CD4-positive, alpha-beta T cell treated with Interleukin-6 at 100 ng/mL for 8 hours (primary cell): ENCODE measurements around the gene MXRA7.
A peak's percentile ranks its signal among the peaks of the same experiment; 100 is the strongest.
"Not testable (repeated sequence)": the region's sequence is repeated elsewhere in the genome, so short reads cannot be mapped to it uniquely, and the experiment has no call there.

Experiments used
- DNase-seq: peaks from one replicate; pipeline ENCODE4 v3.0.0-alpha.2; 2020; ENCODE audit warnings: mixed read lengths, low spot score

The MXRA7 gene

DNA sequence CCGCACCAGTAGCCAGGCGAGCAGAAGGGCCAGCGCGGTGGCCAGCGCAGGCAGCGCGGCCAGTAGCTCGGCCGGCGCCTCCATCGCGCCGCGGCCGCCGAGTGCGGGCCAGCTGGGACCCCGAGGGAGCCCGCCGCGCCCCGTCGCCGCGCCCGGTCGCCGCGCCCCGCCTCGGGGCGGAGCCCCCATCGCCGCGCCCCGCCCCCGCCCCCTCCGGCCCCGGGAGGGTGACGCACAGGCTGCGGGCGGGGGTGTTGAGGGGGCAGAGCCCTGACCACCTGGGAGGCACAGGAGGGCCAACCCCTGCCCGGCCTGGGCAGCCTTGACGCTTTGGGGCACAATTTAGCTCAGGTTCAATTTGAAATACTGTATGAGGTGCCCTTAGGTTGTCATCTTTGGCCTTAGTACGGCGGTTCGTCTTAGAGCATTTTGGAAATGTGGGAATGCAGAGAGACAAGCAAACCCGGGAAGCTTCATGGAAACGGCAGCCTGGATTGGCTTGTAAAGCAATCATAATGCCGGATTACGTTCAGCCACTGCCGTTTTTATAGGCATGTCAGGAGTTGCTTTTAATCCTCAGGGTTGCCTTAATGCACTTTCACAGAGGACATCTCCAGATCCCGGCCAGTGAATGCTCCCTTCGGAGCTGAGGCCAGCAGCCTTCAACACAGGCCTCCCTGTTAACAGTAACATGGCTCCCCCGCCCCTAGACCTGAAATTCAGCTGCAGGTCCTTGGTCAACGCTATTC is at the start of gene MXRA7:
Gene MXRA7 (minus strand): TSS at position 103 of the 749 bp plus-strand sequence. CDS start 19 bp downstream, at position 84.
- DNase-seq, result peak; percentile 33

- DNase-seq, result no peak
Measured at GRCh38 chr17:76758570-76758969, 47.8 kb upstream of the MXRA7 start.

GRCh38 chr17:76757256-76757655 is 46.5 kb upstream of the MXRA7 start:
- no peak for DNase-seq

DNA sequence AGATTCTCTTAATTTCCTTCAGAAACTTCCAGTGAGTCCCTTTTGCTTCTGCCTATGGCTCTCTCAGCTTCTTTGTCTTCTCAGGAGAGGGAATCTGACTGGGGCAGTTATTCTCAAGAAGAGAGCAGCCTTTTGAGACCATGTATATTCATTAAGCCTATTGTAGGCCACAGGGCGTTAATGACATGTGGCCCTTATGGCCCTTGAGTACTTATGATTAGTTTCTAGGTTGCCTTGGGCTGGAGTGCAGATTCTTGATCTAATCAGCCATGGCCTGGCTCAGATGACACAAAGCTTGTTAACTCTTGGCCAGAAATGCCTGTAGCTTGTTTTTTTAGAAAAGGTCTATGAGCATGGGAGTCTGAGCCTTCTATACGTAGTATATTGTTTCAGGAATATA is 44.5 kb upstream of the MXRA7 start:
- DNase-seq, result no peak

DNA sequence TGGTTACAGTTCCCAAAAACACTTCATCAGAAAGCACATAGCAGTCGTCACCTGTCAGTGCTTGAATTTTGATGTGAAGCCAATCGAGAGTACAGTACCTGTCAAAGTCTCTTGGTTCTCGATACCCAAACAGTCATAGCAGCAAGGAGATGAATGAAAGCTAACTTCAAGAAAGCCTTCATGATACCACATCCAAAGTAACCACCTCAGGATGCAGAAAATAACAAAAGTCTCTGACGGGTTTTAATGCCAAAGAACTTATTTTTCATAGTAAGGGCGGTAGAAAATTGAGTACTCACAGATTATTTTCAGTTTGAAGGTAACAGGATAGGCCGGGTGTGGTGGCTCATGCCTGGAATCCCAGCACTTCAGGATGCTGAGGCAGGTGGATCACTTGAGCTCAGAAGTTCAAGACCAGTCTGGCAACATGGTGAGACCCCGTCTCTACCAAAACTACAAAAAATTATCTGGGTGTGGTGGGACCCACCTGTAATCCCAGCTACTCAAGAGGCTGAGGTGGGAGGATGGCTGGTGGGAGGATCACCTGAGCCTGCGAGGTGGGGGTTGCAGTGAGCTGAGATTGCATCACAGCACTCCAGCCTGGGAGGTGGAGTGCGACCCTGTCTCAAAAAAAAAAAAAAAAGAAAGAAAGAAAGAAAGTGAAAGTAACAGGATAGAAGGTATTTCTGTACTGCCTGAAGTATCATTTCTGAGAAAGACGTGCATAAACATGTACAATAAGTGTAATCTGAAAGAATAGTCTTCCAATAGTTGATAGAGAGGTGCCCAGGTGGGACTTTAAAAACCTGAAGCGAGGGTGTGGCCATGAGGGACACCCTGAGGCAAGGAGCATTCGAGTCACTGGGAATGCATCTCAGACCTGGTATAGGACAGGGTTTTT is 42.5 kb upstream of the MXRA7 start:
- peak; percentile 58 for DNase-seq

GRCh38 chr17:76752006-76752405 is 41.2 kb upstream of the MXRA7 start:
- DNase-seq, result peak; percentile 45

- DNase-seq, result no peak
Measured at GRCh38 chr17:76751416-76751993, 40.7 kb upstream of the MXRA7 start.

DNA sequence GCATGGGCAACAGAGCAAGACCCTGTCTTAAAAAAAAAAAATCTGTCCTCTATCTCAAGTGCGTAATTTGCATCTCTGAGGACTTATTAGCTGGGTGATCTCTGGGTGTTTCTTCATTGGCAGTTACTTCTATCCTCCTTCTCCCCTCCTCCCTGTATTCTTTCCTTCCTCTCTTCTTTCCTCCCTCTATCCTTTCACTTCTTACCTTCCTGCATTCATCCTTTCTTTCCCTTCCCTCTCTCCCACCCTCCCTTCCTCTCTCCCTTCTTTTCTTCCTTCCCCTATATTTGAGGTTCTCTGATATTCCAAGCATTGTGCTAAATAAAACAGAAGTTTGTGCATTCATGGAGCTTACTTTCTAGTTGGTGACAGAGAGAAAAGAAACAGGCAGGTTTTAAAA is 37.9 kb upstream of the MXRA7 start:
- no peak for DNase-seq

DNA sequence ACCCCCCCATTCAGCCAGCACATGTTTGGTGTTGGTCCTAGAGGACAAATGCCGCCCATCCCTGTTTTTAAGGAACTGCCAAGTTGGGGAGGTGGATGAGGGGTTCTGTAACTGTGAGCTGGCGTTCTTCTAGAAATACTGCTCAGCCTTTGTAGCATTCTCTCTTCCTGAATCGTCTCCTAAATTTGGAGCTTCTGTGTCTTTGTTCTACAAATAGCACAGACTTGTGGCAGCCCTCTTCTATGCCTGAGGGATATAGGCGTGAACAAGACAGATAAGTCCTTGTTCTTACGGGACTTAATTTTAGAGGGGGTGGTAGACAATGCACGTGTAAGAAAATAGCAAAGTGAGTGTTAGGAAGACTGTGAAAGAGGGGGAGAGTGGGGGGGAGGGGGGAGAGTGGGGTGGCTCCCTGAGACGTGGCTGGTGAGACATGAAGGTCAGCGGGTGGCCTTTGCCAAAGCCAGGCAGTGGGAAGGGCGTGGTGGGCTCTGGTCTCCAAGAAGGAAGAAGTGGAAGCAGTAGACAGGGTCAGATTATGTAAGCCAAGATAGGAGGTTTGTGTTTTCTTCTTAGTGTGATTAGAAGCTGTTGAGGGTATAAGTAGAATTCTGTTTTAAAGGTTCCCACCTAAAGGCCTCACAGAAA is 37.1 kb upstream of the MXRA7 start:
- no peak for DNase-seq

DNA sequence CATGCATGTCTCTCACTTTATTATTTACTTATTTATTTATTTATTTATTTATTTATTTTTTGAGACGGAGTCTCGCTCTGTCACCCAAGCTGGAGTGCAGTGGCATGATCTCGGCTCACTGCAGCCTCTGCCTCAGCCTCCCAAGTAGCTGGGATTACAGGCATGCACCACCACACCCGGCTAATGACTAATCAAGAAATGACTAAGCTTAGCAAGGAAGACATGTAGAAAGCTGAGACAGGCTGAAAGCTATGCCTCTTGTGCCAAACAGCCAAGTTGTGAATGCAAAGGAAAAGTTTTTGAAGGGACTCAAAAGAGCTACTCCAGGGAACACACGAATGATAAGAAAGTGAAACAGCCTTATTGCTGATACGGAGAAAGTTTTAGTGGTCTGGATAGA is 35.0 kb upstream of the MXRA7 start:
- DNase-seq, result not testable (repeated sequence)

DNA sequence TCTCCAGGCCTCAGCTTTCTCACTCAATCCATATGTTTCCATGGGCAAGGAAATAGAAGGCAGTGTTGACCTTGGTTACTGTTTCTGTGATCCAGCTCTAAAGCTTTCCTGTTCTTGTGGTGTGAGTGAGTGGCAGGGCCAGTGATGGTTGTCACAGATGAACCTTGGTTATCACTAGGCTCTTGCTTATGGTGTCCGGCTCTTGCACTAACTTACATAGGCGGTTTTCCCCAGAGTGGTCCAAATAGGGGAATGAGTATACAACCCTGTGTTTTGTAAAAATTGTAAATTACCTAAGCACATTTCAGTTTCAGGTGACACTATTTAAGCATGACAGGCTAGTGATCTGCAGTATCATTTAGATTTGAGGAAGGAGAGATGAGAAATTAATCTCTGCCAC is 34.0 kb upstream of the MXRA7 start:
- DNase-seq, result no peak

- no peak for DNase-seq
Measured at GRCh38 chr17:76742958-76743357, 32.2 kb upstream of the MXRA7 start.

- no peak for DNase-seq
Measured at GRCh38 chr17:76740329-76741118, 29.8 kb upstream of the MXRA7 start.

DNA sequence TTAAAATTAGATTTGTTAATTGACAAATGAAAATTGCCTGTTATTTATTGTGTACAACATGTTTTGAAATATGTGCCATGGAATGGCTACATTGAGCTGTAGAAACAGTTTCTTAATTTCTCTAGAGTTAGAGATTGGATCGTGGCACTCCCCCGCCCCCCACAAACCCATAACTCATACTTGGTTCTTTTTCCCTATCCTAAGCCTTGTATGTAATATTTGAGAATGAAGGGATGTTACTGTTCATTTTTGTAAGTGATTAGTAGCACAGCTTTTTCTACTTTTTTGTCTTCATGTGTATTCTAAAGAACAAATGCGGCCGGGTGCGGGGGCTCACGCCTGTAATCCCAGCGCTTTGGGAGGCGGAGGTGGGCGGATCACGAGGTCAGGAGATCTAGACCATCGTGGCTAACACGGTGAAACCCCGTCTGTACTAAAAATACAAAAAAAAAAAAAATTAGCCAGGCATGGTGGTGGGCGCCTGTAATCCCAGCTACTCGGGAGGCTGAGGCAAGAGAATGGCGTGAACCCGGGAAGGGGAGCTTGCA is 28.9 kb upstream of the MXRA7 start:
- DNase-seq, result not testable (repeated sequence)

- DNase-seq, result no peak
Measured at GRCh38 chr17:76738468-76738850, 27.7 kb upstream of the MXRA7 start.

DNA sequence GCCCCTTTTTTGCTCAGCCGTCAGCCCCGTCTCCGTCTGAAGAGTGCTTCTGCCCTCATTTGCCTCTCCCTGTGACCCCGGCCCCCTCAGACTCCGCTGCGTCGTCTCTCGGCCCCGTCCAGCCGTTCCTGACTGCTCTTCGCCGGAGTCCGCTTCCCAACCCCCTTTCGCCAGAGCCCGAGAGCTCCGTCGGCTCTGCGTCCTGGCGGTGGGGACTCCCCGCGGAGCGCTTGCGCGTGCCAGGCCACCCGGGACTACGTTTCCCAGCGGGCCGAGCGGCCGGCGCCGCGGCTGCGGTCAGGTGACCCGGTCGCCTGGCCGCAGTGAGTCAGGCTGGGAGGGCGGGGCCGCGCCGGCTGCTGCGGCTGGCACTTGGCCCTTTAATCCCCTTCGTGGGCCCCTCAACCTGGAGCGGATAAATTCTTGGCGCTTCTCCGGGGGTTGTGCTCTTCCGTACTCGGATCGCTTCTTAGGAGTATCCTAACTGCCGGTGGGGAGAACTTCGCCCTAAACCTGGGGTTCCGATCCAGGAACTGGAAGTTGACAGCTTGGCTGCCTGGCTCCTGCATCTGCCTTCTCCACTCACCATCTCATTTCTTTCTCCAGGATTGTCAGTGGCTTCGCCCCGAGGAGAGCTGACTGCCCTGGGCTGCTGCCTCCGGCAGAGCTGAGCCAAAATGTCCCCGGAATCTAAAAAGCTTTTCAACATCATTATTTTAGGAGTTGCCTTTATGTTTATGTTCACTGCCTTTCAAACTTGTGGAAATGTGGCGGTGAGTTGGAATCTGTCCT is 27.1 kb upstream of the MXRA7 start, which contains the start of gene MFSD11:
Gene MFSD11 (plus strand): TSS at position 444 of the 792 bp plus-strand sequence. CDS start 234 bp downstream, at position 678.
- peak; percentile 91 for DNase-seq

- DNase-seq, result peak; percentile 98
Measured at GRCh38 chr17:76737082-76737675, 26.4 kb upstream of the MXRA7 start, which contains the start of gene SRSF2. Gene SRSF2 (minus strand): TSS chr17:76737331. CDS start chr17:76737160, 171 bp downstream.

GRCh38 chr17:76736349-76737081 is 25.8 kb upstream of the MXRA7 start:
- DNase-seq, result peak; percentile 66
